SK-N-DZ (cell line): ENCODE results near the gene MAMSTR.

Source experiments
- DNase-seq: peaks from one replicate; pipeline ENCODE4 v3.0.0-alpha.2; 2015; ENCODE audit warnings: low spot score

Gene MAMSTR

DNA sequence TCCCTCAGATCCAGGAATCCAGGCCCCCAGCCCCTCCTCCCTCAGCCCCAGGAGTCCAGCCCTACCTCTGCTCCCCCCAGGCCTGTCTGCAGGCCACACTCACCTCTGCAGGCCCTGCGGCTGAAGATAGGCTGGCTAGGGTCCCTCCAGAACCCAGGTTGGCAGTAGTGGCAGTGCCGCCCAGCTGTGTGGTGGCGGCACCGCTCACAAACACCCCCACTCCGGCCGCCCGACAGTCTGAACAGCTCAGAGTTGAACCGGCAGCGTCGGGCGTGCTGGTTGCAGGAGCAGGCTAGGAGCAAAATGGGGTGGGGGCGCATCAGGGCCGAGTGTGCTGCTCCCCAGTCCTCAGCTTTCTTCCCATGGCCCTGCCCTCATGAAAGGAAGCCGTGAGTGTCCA is 55.0 kb downstream of the MAMSTR start:
- DNase-seq = no peak

- DNase-seq = no peak
These were observed 55.9 kb downstream of the MAMSTR start for GRCh38 chr19:48663667-48664066.
